IMR-90 (cell line): ENCODE results near the gene NTM. TPM values are rescaled to one million over a fixed set of nuclear protein-coding genes. Genes with fewer than 3 reads are reported as not detected.

Experiments
- ATAC-seq: fragments of 200-7000 bp; cut with Tn5 transposase; 2 replicates; pipeline ENCODE4 v1.9.1; 2020; ENCODE audit warnings: low read depth, mild to moderate bottlenecking, moderate library complexity
- BruUV-seq: library from RNA; stranded (reverse); fragments of 400-500 nt; replicated peaks from 2 replicates; lab custom pipeline; 2021; lab: Mats Ljungman, UMichigan
- CTCF ChIA-PET: fragments of 300-600 bp; formaldehyde crosslinking; extraction: SDS; loops from one replicate; lab custom pipeline; 2021; ENCODE audit warnings: antibody characterized with exemption; lab: Yijun Ruan, JAX
- POLR2A ChIA-PET: fragments of 300-600 bp; sonication (Branson Sonifier 250); formaldehyde crosslinking; loops from one replicate; lab custom pipeline; 2022; ENCODE audit warnings: antibody characterized with exemption; ENCODE audit not compliant: unreplicated experiment; lab: Charles Lee
- DNase-seq: peaks from one replicate; pipeline ENCODE4 v3.0.0; 2013
- H2AFZ ChIP-seq: replicated peaks from 2 replicates; pipeline ENCODE3; 2013; ENCODE audit warnings: low read length, mild to moderate bottlenecking; ENCODE audit not compliant: poor library complexity
- H2AK5ac ChIP-seq: 2 replicates; pipeline ENCODE4 v1.6.1; 2013; ENCODE audit warnings: low read depth, low read length, inconsistent platforms
- H2AK9ac ChIP-seq: replicated peaks from 2 replicates; pipeline ENCODE3; 2013; ENCODE audit warnings: mild to moderate bottlenecking, low read depth, low read length, moderate library complexity; ENCODE audit not compliant: poor library complexity
- H2BK120ac ChIP-seq: 2 replicates; pipeline ENCODE4 v1.6.1; 2013; ENCODE audit warnings: low read depth, low read length, inconsistent platforms
- H2BK15ac ChIP-seq: 3 replicates; pipeline ENCODE4 v1.6.1; 2013; ENCODE audit warnings: low read depth, low read length, inconsistent platforms
- H2BK20ac ChIP-seq: 2 replicates; pipeline ENCODE4 v1.6.1; 2013; ENCODE audit warnings: low read depth, mild to moderate bottlenecking, inconsistent platforms, low read length, moderate library complexity
- H2BK5ac ChIP-seq: 2 replicates; pipeline ENCODE4 v1.6.1; 2013; ENCODE audit warnings: mild to moderate bottlenecking, low read depth, low read length, inconsistent platforms; ENCODE audit not compliant: poor library complexity, severe bottlenecking
- H3K14ac ChIP-seq: replicated peaks from 2 replicates; pipeline ENCODE4 v1.6.1; 2013; ENCODE audit warnings: low read depth, low read length, inconsistent platforms
- H3K18ac ChIP-seq: 2 replicates; pipeline ENCODE4 v1.6.1; 2013; ENCODE audit warnings: low read depth, low read length, control low read depth
- H3K23ac ChIP-seq: 2 replicates; pipeline ENCODE4 v1.6.1; 2013; ENCODE audit warnings: low read depth, low read length, inconsistent platforms
- H3K27ac ChIP-seq: 2 replicates; pipeline ENCODE4 v1.5.1; 2013; ENCODE audit warnings: mild to moderate bottlenecking, control low read depth, low read length; ENCODE audit not compliant: insufficient read depth
- H3K27me3 ChIP-seq: 2 replicates; pipeline ENCODE4 v1.6.1; 2013; ENCODE audit warnings: low read length; ENCODE audit not compliant: control insufficient read depth, insufficient read depth
- H3K36me3 ChIP-seq: 2 replicates; pipeline ENCODE4 v1.6.1; 2013; ENCODE audit warnings: low read length, mixed read lengths; ENCODE audit not compliant: control insufficient read depth, insufficient read depth
- H3K4ac ChIP-seq: 2 replicates; pipeline ENCODE4 v1.6.1; 2013; ENCODE audit warnings: low read depth, low read length, inconsistent platforms
- H3K4me1 ChIP-seq: 2 replicates; pipeline ENCODE4 v1.6.1; 2013; ENCODE audit warnings: low read length, mixed read lengths; ENCODE audit not compliant: control insufficient read depth, insufficient read depth
- H3K4me2 ChIP-seq: 2 replicates; pipeline ENCODE4 v1.6.1; 2013; ENCODE audit warnings: low read depth, mild to moderate bottlenecking, control low read depth, low read length, moderate library complexity
- H3K4me3 ChIP-seq: 2 replicates; pipeline ENCODE4 v1.5.1; 2013; ENCODE audit warnings: low read depth, mild to moderate bottlenecking, control low read depth, low read length, moderate library complexity; ENCODE audit not compliant: insufficient read depth
- H3K56ac ChIP-seq: 2 replicates; pipeline ENCODE4 v1.6.1; 2013; ENCODE audit warnings: low read length, inconsistent platforms; ENCODE audit not compliant: insufficient read depth; ENCODE audit errors: extremely low read depth
- H3K79me1 ChIP-seq, 2 experiments: 2 replicates each; pipeline ENCODE4 v1.6.1; 2013; ENCODE audit warnings: low read length in 2 of 2, inconsistent platforms in 1 of 2, low read depth in 1 of 2
- H3K9ac ChIP-seq: 2 replicates; pipeline ENCODE4 v1.6.1; 2013; ENCODE audit warnings: low read depth, low read length, control low read depth
- H3K9me1 ChIP-seq: 2 replicates; pipeline ENCODE4 v1.6.1; 2013; ENCODE audit warnings: low read length, inconsistent platforms; ENCODE audit not compliant: insufficient read depth
- H3K9me3 ChIP-seq: 2 replicates; pipeline ENCODE4 v1.6.1; 2013; ENCODE audit warnings: low read length; ENCODE audit not compliant: control insufficient read depth, insufficient read depth
- H4K20me1 ChIP-seq: 2 replicates; pipeline ENCODE4 v1.6.1; 2013; ENCODE audit warnings: low read length, inconsistent platforms; ENCODE audit not compliant: insufficient read depth
- H4K5ac ChIP-seq: 2 replicates; pipeline ENCODE4 v1.6.1; 2013; ENCODE audit warnings: mild to moderate bottlenecking, low read depth, low read length, control low read depth
- H4K8ac ChIP-seq, 2 experiments: 2 replicates each; pipeline ENCODE4 v1.6.1; 2013; ENCODE audit warnings: low read depth in 2 of 2, low read length in 2 of 2, control low read depth in 1 of 2, inconsistent platforms in 1 of 2
- H4K91ac ChIP-seq: 2 replicates; pipeline ENCODE4 v1.6.1; 2013; ENCODE audit warnings: low read depth, low read length, inconsistent platforms; ENCODE audit not compliant: insufficient read depth
- RCOR1 ChIP-seq: IDR thresholded peaks from 2 replicates; pipeline ENCODE4 v1.6.1; 2012; ENCODE audit warnings: mild to moderate bottlenecking, low read length, improper control_type of control experiment; ENCODE audit not compliant: insufficient replicate concordance
- RFX5 ChIP-seq: IDR thresholded peaks from 2 replicates; pipeline ENCODE4 v1.8.0; 2012; ENCODE audit warnings: low read depth, mild to moderate bottlenecking, low read length, moderate library complexity
- WGBS, 2 experiments: methylation state at CpG; one replicate each; pipeline versions ENCODE4 v1.1.5 to v1.1.7; 2013; ENCODE audit warnings: missing lambda C conversion rate in 2 of 2; ENCODE audit not compliant: insufficient read length in 1 of 2; ENCODE audit errors: extremely low coverage in 2 of 2; 5-methylcytosine and 5-hydroxymethylcytosine counted together
- dilution Hi-C: fragments of 300-500 bp; cut with HindIII; formaldehyde crosslinking; loops from one replicate; pipeline ENCODE4 v1.14.3; 2018; ENCODE audit warnings: low sequenced_read_pairs; ENCODE audit not compliant: unreplicated experiment
- in situ Hi-C: fragments of 300-500 bp; cut with MboI; formaldehyde crosslinking; loops from 3 replicates; pipeline ENCODE4 v1.14.3; 2019; ENCODE audit warnings: low sequenced_read_pairs, inconsistent platforms, mixed read lengths
- intact Hi-C: fragments of 100-400 bp; cut with micrococcal nuclease; formaldehyde crosslinking; loops from 2 replicates; pipeline ENCODE4 v1.10.0; 2022
- polyA plus RNA-seq, 3 experiments: library from polyadenylated mRNA; depleted of rRNA; stranded (reverse); fragments of >200 nt; gene quantifications; 2 replicates each; pipeline ENCODE4 v1.2.3, GENCODE V29; 2012; ENCODE audit warnings: low replicate concordance in 1 of 3
- total RNA-seq: library from RNA; depleted of rRNA; stranded (reverse); fragments of >200 nt; gene quantifications from 2 replicates; pipeline ENCODE4 v1.2.3, GENCODE V29; 2012

The NTM gene
- total and polyA plus RNA-seq, 2 of the 4 experiments (the other 2 are of a cell fraction): 19.5 to 25.5 TPM

DNA sequence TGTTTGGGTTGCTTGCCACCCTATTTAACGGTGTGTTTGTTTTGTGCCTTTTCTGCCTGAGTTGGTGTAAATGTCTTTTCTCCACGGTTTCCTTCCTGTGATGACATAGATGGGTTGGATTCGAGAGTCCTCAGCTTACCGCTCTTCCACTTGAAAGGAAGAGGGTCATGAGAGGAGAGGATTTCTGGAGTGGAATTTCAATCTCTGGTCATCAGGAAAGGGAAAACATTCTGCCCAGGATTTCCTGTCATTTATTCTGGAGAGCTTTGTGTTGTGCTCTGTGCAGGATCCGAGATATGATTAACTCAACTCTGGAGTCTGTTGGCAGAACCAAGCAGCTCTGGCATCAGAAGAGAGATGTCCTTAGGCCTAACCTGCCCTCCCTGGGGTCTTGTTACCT lies 605.2 kb downstream of the NTM start:
- no peaks in the 10 kb centered on the region for H4K20me1 ChIP-seq
- in situ Hi-C loops (no loop called here), intact Hi-C loops (no loop called here), dilution Hi-C loops (no loop called here)
- no TSS peak for BruUV-seq
- no peak overlapping the region for H3K14ac ChIP-seq
- H3K4me3 ChIP-seq: no peak overlapping the region
- no peak overlapping the region for H2BK20ac ChIP-seq
- no peak overlapping the region for H3K56ac ChIP-seq
- H2AK9ac ChIP-seq: no peak overlapping the region
- H4K5ac ChIP-seq: no peak overlapping the region
- H2BK5ac ChIP-seq: no peak overlapping the region
- H3K27me3 ChIP-seq: no peaks in the 10 kb centered on the region
- no peak overlapping the region for H2AFZ ChIP-seq
- peaks cover 5% of the 10 kb centered on the region; the same call in 1 of the 2 replicates for H3K9me1 ChIP-seq
- CTCF ChIA-PET: no interaction called here
- no peak overlapping the region for H3K4me2 ChIP-seq
- no peaks in the 10 kb centered on the region for H3K9me3 ChIP-seq
- H3K4ac ChIP-seq: no peak overlapping the region
- H3K9ac ChIP-seq: no peak overlapping the region
- no peak overlapping the region for H4K91ac ChIP-seq
- no peaks in the 10 kb centered on the region for H3K4me1 ChIP-seq
- ATAC-seq (no peak), DNase-seq (no peak)
- H2AK5ac ChIP-seq: no peak overlapping the region
- no peak overlapping the region for H4K8ac ChIP-seq
- no peak overlapping the region for H2BK15ac ChIP-seq
- no peak overlapping the region for H3K27ac ChIP-seq
- peaks cover 2 to 8% of the 10 kb centered on the region in 2 experiments; a peak in 2 of 4 replicates for H3K79me1 ChIP-seq
- TF ChIP-seq RCOR1: no peak
- no peak for TF ChIP-seq RFX5
- H2BK120ac ChIP-seq: no peak overlapping the region
- no peaks in the 10 kb centered on the region for H3K36me3 ChIP-seq
- WGBS, 2 experiments: 100% methylated on average over 1 of the region's 5 CpGs; no CpG with 5 or more reads in 1 of the 2 experiments
- H3K18ac ChIP-seq: no peak overlapping the region
- POLR2A ChIA-PET: no interaction called here
- no peak overlapping the region for H3K23ac ChIP-seq
